Stimulated activated CD8-positive, alpha-beta memory T cell treated with anti-CD3 and anti-CD28 coated beads, Interleukin-12 subunit alpha, Interleukin-12 subunit beta, amount 100 ng/mL, for 4 hours (primary cell): ENCODE measurements around the gene SDE2.
"Not testable (repeated sequence)": the region's sequence is repeated elsewhere in the genome, so short reads cannot be mapped to it uniquely, and the experiment has no call there.

Experiments used
- DNase-seq: peaks from one replicate; pipeline ENCODE4 v3.0.0-alpha.2; 2020; ENCODE audit warnings: low read depth

The SDE2 gene

DNA sequence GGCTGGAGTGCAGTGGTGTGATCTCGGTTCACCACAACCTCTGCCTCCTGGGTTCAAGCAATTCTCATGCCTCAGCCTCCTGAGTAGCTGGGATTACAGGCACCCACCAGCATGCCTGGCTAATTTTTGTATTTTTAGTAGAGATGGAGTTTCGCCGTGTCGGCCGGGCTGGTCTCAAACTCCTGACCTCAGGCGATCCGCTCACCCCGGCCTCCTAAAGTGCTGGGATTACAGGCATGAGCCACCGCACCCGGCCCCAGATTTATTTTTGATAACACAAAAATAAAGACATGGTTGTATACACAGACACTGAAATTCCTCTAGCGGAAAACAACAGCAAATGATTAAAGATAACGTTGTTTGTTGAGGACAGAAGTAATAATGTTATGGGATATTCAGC, 24.0 kb downstream of the SDE2 start:
- not testable (repeated sequence) for DNase-seq

DNA sequence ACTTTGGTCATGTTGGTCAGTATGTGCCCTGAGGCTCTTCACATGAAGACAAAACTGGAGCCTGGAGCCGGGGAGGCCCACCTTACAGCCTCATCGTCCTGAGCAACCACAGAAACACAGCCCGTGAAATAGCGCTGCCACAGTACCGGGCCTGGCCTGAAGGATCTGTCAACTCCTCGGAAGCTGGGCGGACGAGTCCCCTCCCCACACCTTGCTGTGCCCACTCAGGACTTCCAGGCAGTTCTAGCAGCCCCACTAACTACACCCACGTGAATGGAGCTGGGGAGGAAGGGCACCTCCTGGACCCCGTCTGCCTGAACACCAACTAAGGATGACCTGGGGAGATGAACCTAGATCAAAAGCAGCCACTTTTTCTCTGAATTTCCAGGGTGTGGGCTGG, 24.7 kb downstream of the SDE2 start:
- DNase-seq = no peak

DNA sequence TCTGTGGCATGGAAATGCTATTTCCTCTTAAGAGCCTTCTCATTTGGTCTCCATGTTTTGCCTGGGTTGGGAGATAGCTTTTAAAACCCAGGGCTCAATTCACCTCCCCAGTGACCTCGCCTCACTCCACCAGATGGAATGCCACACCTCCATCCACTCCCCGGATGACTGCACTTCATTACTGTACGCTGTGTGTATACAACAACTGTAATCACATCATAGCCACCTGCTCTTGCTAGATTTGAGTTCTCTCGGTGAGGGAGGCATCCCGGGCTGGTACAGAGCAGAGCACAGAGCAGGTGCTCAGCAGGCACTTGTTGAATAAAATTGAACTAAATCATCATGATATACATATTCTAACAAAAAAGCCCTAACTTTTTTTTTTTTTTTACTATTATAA, 26.0 kb downstream of the SDE2 start:
- no peak for DNase-seq

DNA sequence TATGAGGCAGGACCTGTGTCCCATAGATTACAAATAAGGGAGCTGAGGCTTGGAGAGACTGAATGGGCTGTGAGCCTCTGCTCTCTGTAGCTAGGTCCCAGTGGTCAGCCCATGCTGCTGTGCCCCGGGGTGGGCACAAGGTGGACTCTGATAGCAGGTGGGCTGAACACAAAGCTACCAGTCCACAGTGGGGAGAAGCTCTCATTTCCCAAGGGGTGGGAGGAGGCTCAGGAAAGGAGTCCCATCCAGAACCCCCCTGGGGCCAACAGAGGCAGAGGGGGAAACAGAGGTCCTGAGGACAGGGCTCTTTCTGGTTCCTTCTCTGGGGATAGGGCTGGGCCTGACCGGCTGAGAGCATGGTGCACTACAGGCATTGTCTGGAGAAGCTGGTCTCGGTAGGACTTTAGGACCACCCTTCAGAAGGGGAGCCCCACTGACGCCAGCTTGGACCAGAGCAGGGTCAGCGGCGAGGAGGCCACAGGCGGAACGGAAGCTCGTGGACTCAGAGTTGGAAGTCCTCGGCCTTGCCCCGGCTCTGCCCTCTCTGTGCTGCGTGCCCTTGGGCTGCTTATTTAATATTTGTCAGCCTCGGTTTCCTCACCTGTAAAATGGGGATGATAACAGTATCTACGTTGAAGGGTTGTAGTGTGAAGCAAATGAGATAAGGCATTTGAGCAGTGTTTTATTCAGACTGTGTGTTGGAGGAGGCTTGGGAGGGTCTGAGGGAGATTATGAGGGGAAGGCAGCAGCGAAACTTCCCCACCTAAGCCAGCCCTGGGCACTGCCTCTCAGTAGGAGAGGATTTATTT, 26.6 kb downstream of the SDE2 start:
- DNase-seq = no peak

DNA sequence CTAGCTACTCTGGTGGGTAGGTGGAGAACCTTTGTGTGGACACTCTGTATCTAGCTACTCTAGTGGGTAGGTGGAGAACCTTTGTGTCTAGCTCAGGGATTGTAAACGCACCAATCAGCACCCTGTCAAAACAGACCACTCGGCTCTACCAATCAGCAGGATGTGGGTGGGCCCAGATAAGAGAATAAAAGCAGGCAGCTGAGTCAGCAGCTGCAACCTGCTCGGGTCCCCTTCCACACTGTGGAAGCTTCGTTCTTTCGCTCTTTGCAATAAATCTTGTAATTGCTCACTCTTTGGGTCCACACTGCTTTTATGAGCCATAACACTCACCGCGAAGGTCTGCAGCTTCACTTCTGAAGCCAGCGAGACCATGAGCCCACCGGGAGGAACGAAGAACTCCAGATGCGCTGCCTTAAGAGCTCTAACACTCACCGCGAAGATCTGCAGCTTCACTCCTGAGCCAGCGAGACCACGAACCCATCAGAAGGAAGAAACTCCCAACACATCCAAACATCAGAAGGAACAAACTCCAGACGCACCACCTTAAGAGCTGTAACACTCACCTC, 28.5 kb downstream of the SDE2 start:
- DNase-seq = not testable (repeated sequence)

DNA sequence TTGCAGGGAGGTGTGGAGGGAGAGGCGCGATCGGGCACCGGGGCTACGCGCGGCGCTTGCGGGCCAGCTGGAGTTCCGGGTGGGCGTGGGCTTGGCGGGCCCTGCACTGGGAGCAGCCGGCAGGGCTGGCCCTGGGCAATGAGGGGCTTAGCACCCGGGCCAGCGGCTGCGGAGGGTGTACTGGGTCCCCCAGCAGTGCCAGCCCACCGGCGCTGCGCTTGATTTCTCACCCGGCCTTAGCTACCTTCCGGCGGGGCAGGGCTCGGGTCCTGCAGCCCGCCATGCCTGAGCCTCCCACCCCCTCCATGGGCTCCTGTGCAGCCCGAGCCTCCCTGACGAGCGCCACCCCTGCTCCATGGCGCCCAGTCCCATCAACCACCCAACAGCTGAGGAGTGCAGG, 29.4 kb downstream of the SDE2 start:
- not testable (repeated sequence) for DNase-seq

DNA sequence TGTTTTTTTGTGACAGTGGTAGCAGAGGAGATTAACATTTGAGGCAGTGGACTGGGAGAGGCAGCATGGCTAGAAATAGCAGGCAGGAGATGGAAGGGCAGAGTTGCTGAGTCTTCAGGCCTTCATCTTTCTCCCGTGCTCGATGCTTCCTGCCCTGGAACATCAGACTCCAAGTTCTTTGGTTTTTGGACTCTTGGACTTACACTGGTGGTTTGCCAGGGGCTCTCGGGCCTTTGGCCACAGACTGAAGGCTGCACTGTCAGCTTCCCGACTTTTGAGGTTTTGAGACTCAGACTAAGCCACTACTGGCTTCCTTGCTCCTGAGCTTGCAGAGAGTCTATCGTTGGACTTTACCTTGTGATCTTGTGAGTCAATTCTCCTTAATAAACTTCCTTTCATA, 33.9 kb downstream of the SDE2 start:
- DNase-seq = no peak

DNA sequence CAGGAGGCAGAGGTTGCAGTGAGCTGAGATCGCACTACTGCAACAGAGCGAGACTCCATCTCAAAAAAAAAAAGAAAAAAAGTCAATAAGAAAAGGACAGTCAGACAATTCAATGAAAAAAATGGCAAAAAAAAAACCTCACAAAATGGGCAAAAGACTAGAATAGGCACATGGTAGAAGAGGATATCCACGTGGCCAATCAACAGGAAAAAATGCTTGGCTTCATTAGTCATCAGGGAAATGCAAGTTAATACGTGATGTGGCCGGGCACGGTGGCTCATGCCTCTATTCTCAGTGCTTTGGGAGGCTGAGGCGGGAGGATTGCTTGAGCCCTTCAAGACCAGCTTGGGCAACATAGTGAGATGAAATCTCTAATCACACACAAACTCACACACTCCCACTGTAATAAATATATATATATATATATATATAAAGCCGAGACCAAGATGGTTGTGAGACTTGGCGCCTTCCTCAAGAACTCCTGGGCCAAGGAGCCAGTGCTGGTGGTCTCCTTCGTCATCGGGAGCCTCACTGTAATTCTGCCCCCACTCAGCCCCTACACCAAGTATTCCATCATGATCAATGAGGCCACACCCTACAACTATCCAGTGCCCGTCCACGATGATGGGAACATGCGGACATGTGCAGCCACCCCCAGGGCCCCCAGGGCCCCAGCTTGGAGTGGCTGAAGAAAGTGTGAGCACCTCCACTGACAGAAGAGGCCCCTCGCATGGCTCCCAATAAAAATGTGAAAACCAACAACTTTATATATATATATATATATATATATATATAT, 35.2 kb downstream of the SDE2 start:
- no peak for DNase-seq

DNA sequence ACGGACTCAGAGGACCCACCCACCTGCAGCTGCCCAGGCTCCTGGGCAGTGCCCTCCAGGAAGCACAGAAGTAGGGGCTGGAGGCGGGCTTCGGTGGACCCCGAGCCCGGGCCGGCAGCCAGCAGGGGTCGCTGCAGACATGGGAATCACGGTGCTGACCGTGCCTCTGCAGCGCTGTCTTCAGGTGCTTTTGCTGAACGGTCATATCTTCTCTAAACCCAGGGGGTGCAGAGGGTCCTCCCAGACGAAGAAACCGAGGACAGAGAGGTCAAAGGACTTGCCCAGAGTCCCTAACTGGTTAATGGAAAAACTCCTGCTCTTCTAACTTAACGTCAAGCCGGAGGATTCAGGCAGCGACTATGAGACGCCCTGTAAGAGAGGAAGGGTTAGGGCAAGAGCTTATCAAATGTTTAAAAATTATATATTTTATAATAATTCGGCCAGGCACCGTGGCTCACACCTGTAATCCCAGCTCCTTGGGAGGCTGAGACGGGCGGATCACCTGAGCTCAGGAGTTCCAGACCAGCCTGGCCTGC, 36.6 kb downstream of the SDE2 start:
- DNase-seq = peak; percentile 29

DNA sequence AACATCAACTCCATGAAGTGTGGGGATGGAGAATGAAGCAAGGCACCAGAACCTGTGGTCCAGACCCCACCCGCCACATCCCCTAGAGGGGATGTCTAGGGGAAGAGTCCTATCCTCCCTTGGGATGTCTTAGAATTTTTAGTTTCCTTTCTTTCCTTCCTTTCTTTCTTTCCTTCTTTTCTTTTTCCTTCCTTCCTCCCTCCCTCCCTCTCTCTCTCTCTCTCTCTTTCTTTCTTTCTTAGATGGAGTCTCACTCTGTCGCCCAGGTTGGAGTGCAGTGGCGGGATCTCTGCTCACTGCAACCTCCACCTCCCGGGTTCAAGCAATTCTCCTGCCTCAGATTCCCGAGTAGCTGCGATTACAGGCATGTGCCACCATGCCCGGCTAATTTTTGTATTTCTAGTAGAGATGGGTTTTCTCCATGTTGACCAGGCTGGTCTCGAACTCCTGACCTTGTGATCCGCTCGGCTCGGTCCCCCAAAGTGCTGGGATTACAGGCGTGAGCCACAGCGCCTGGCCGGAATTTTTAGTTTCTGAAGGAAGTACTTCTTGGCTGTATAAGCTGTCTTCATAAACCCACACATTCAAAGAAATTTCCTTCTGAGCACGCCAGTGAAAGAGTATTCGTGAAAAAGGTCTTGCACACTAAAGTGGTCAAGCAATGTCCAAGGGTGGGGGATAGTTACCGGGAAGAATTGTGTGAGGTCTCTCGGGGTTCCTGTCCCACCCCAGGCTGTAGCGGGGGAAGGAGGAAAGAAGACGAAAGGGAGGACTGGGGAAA, 37.3 kb downstream of the SDE2 start:
- no peak for DNase-seq

DNA sequence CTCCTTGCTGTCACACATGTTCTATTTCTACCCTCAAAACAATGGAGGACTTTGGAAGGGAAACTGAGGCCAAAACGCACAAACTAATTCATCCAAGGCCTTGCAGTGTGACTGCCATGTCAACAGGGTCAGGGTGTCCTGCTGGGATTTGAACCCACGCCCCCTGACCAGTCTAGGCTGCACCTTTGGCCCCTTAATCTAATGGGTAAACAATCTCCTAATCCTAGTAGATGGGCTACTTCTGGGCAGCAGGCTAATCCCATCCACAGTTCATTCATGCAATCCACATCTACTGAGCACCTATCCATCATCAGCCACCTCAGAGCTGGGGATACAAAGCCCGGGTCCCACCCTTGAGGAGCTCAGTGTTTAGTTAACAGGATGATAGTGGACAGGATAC, 41.1 kb downstream of the SDE2 start:
- no peak for DNase-seq

DNA sequence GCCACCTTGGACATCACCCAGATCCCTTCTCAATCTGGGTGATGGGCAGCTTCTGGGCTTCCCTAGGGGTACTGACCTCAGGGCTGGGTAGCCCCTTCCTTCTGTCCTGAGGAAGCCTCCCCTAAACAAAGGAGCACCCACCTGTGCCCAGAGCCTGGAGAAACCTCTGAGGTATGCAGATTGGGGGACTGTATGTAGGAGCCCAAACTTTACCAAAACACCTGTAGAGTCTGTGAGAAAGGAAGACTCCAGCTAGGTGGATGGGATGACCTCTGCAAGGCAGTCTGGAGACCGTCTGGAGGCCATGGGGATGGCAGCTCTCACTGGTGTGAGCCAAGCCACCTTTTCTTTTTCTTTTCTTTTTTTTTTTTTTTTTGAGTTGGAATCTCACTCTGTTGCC, 44.4 kb downstream of the SDE2 start:
- DNase-seq = no peak

DNA sequence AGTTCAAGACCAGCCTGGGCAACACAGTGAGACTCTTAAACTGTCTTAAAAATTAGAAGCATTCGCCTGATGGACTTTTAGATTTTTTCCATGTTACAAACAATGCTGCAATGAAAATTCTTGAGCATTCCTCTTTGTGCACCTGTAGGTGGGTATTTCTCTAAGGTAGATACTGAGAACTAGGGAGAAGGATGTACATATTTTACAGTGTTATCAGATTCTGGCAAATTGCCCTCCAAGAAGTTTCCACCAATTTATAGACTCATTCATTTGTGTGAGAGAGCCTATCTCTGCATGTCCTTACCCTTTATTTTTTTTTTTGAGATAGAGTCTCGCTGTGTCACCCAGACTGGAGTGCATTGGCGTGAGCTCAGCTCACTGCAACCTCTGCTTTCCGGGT, 45.8 kb downstream of the SDE2 start:
- no peak for DNase-seq

DNA sequence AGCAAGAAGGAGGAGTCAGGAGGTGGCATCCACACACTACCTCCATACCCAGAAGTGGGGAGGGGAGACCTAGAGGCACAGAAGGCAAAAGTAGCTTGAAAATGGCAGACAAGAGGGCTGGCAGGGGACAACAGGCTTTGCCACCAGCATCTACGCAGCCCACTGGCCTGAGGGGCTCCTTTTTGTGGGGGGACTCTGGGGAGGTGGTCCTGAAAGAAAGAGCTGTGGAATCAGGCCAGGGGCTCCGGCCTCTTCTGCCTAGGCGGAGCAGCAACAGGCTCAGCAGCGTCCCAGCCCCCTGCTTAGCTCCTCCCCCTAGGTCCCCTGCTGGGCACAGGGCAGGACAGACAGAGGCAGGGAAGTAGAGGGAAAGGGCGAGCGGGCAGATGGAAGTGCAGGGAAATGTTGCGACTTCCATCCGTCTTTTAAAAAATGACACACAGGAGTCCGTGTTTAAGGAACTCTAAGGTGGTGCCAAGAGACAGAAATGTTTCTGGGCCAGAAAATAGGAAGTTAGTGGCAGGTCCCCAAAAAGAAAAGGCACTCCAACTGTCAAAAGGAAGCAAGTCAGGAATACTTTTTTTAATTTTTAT, 48.1 kb downstream of the SDE2 start:
- no peak for DNase-seq

DNA sequence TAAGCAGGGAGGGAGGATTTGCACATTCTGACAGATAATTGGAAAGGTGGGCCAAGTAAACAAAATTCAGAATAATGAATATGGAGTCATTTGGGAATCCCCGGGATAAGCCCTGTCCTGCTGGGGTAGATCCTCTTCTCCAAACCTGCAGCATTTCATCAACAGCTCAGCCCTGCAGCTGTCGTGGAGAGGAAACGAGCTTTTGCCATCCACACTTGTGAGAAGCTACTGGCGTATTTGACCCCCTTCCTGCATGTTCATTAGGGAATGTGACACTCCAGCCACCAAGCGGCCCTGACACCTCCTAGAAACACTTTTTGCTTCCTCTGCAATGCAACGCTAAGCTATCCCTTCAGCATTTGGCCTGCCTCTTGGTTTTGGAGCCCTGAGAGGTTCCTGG, 50.1 kb downstream of the SDE2 start:
- DNase-seq = no peak

DNA sequence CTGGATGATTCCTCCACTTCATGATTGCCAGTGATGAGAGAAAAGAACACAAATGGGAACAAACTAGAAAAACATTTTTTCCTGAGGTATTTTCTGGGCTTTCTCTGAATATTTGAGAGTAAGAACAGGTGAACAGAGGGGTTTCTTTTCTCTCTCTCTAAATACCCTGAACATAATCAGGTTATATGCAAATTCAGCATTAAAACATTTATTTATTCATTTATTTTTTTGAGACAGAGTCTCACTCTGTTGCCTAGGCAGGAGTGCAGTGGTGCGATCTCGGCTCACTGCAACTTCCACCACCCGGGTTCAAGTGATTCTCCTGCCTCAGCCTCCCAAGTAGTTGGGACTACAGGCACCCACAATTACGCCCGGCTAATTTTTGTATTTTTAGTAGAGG, 52.3 kb downstream of the SDE2 start:
- no peak for DNase-seq

DNA sequence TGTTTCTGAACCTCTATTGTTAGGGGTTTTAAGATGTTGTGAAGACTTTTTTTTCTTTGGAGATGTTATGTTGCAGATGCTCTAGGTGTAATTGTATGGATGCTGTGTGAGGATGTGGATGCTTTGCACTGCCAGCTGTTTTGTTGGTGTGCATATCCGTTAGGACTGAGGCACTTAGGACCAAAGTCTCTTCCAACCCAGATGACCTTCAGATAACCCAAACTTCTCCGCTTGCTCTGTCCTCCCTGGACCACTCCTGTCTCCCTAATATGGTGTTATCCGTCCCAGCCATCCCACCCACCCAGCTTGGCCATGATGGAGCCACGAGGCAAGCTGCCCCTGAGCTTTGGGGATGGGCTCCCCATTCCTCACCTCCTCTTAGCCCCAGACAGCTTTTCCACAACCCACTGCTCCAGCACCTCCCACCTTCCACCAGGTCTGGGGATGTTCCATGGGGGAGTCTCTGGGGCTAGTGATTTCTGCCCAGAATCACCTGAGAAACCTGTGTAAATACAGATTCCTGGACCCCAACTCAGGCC, 53.0 kb downstream of the SDE2 start:
- DNase-seq = no peak

DNA sequence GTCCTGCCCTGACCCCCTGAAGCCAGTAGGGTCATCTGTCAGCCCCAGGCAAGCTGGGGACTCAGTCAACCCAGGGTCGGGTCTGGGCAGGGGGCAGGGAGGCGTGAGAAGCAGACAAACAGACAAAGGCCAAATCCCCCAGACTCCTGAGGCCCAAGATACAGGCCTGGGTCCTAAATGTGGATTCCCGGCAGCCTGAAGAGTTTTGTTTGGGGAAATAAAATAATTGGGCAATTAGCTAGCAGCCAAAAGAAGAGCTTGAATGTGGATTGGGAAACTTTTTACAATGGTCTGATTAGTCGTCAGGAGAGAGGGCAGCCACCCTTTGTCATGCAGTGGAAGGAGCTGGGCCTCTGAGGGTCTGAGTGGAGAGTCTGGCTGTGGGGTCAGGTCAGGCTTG, 53.6 kb downstream of the SDE2 start:
- no peak for DNase-seq

DNA sequence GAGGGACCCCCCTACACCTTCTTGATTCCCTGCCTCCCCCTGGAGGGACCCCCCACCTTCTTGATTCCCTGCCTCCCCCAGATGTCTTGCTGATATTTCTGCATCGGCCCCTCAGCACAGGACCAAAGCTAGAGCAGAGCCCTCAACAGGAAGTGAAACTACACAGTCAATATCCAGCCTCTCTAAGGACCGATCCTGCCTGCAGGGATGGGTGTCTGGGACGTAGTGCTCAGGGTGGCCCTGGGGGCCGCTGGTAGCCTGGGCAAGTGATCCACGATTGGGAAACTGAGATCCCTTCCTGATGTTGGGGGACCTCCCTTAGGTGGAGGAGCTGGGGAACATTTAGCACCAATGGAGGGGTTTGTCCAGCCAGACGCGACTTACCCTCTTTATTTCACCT, 54.2 kb downstream of the SDE2 start:
- no peak for DNase-seq

DNA sequence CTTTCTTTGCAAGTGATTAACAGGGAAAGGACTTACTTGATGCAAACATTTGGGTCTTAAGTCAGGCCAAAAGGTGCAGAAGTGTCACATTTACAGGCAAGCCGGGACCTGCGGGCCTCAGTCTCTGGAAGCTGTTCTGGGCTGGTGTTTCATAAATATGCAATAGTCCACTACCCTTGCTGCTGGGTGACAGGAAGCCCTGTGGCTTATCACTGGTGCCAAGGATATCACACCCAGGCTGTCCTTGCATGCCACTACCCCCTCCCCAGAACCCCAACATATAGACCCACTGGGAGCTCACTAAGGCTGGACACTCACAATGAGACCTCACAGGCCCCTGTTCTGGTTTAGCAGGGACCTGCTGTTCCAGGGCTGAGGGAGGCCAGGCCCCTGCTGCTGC, 54.8 kb downstream of the SDE2 start:
- DNase-seq = no peak

DNA sequence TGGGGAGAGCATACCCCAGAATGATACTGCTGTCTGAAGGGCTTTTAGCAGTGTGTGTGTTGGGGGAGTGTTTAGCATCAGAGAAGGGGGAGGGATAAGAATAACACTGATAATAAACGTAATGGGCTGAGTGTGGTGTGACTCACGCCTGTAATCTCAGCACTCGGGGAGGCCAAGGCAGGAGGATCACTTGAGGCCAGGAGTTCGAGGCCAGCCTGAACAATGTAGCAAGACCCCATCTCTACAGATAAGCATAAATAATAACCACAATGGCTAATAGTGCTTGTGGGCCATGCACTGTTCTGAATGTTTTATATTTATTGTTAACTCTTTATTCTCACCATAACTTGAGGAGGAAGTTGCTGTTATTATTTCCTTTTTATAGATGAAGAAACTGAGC, 55.6 kb downstream of the SDE2 start:
- DNase-seq = no peak

DNA sequence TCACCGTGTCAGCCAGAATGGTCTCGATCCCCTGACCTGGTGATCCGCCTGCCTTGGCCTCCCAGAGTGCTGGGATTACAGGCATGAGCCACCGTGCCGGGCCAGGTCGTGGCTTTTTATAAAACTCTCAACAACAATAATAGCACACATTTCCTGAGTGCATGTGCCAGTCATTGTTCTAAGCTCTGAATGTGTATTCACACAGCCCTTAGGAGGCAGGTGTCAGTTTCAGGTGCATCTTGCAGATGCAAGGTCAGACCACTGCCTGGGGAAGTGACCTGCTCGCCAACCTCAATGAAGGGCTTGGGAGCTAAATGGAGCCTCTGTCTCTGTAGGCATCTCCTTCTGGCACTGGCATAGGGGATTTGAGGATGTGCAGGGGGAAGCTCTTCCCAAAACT, 56.6 kb downstream of the SDE2 start:
- DNase-seq = no peak
